ENCODE measurements around the gene ZNF44. TPM values are rescaled to one million over a fixed set of nuclear protein-coding genes. Genes with fewer than 3 reads are reported as not detected.

ZNF44 gene
- total RNA-seq, 1 experiment from 2014 or later, result 3.6 TPM

DNA sequence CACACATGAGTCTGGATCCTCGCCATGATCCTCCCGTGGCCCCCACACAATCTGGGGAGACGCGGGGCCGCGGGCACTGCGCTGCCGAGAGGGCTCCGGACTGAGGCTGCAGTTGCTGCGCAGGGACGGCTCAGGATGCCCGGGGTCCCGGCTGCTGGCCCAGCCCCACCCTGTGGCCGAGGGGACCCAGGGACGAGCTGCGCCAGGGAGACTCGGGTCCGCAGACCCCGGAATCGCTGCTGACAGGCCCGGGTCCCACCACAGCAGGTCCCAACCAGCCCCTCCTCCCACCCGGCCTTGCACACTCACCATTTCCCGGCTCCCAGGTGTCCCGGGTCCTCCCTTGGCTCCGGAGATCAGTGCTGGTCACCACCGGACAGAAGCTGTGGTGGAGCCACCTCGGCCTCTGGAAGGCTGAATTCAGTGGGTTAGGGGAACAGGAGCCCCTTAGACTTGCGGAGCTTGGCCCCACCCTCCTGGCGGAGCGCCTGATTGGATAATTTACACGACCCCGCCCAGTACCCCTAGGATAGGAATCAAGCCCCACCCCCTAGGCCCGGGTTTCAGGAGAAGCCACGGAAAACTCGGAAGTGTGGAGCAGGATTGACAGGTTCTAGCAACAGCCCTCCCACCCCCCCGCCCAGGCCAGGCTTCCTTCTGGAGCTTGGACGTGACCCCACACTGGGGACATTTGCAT lies 57.4 kb downstream of the ZNF44 start:
- no peaks in the 10 kb centered on the region for H4K20me1 ChIP-seq (ENCODE audit: insufficient read depth)
- no peak overlapping the region for H3K4me3 ChIP-seq (replicated peaks in 1 of 2; ENCODE audit: low read depth in 1 of 2, low read length in 2 of 2)
- no peaks in the 10 kb centered on the region; a peak in 1 of 4 replicates for H3K9me3 ChIP-seq (ENCODE audit: control insufficient read depth in 1 of 2, insufficient read depth in 1 of 2, low read depth in 1 of 2, low read length in 2 of 2)
- DNase-seq (ENCODE audit: low read depth, low spot score) (no peak), ATAC-seq (no peak)
- no peak for TF ChIP-seq JUND (IDR thresholded peaks at IDR 0.05)
- TF ChIP-seq POLR2AphosphoS5 (IDR thresholded peaks at IDR 0.05; ENCODE audit: low read depth, low read length), result no peak
- H3K9me2 ChIP-seq (ENCODE audit: insufficient read depth), result no peaks in the 10 kb centered on the region
- CTCF ChIA-PET, result no interaction called here
- no peaks in the 10 kb centered on the region for H3K27me3 ChIP-seq (ENCODE audit: insufficient read depth, low read length)
- no peak overlapping the region for H2AFZ ChIP-seq (ENCODE audit: low read depth, low read length, poor library complexity, severe bottlenecking)
- H3K27ac ChIP-seq (ENCODE audit: low read depth, low read length), result no peak overlapping the region
- H3K4me2 ChIP-seq (ENCODE audit: low read length), result no peak overlapping the region
- H3K4me1 ChIP-seq (ENCODE audit: control insufficient read depth in 1 of 2, insufficient read depth in 2 of 2, low read length in 2 of 2), result no peaks in the 10 kb centered on the region
- intact Hi-C loops (cut with micrococcal nuclease), result no loop called here
- POLR2A ChIA-PET, result no interaction called here
- H3K36me3 ChIP-seq (ENCODE audit: control insufficient read depth in 1 of 2, insufficient read depth in 2 of 2, low read length in 2 of 2), result no peaks in the 10 kb centered on the region
- H3K79me2 ChIP-seq (ENCODE audit: insufficient read depth, low read length), result no peaks in the 10 kb centered on the region
- RAD21 ChIA-PET (ENCODE audit: low non-redundant PET in 1 of 2, low total read pairs in 2 of 2, uncharacterized antibody in 2 of 2, unreplicated experiment in 2 of 2), result no interaction called here
- no peak overlapping the region for H3K9ac ChIP-seq (ENCODE audit: low read length)
- BruUV-seq (replicated peaks), result no TSS peak

DNA sequence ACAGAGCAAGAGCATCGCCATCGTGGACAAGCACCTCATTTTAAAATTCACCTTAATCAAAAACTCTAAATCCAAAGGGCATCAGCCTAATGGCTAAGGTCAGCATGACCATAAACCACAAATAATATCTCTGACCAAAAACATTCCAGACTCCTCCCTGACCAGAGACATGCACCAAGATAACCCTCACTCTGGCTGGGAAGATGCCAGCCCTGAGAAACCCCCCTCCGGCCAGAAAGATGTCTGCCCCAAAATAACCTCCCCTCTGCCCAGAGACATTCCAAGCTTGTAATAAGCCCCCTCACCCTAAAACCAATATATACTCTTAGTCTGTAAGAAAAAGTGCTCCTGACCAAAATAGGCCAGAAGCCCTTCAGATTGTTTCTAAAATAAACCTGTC lies 61.7 kb downstream of the ZNF44 start:
- Histone ChIP-seq H3K4me2 (ENCODE audit: low read length) (no peak overlapping the region), H3K27ac (ENCODE audit: low read depth, low read length) (no peak overlapping the region), H3K79me2 (ENCODE audit: insufficient read depth, low read length) (no peaks in the 10 kb centered on the region), H3K4me1 (ENCODE audit: control insufficient read depth in 1 of 2, insufficient read depth in 2 of 2, low read length in 2 of 2) (no peaks in the 10 kb centered on the region), H3K9me2 (ENCODE audit: insufficient read depth) (no peaks in the 10 kb centered on the region), H2AFZ (ENCODE audit: low read depth, low read length, poor library complexity, severe bottlenecking) (no peak overlapping the region), H3K27me3 (ENCODE audit: insufficient read depth, low read length) (no peaks in the 10 kb centered on the region), H3K36me3 (ENCODE audit: control insufficient read depth in 1 of 2, insufficient read depth in 2 of 2, low read length in 2 of 2) (no peaks in the 10 kb centered on the region), H4K20me1 (ENCODE audit: insufficient read depth) (no peaks in the 10 kb centered on the region), H3K9me3 (ENCODE audit: control insufficient read depth in 1 of 2, insufficient read depth in 1 of 2, low read depth in 1 of 2, low read length in 2 of 2) (peaks cover 0 to 5% of the 10 kb centered on the region in 2 experiments; a peak in 1 of 4 replicates), H3K9ac (ENCODE audit: low read length) (no peak overlapping the region), H3K4me3 (replicated peaks in 1 of 2; ENCODE audit: low read depth in 1 of 2, low read length in 2 of 2) (no peak overlapping the region)
- DNase-seq (ENCODE audit: low read depth, low spot score), result no peak
- ChIA-PET CTCF (no interaction called here), POLR2A (no interaction called here), RAD21 (ENCODE audit: low non-redundant PET in 1 of 2, low total read pairs in 2 of 2, uncharacterized antibody in 2 of 2, unreplicated experiment in 2 of 2) (no interaction called here)
- no TSS peak for BruUV-seq (replicated peaks)
- no peak for ATAC-seq
- no peak for TF ChIP-seq RAD21 (IDR thresholded peaks at IDR 0.05; ENCODE audit: low read depth)
- no peak for TF ChIP-seq CEBPB (IDR thresholded peaks at IDR 0.05; ENCODE audit: low read depth)
- TF ChIP-seq EGR1 (IDR thresholded peaks at IDR 0.05; ENCODE audit: low read depth), result no peak
- no peak for TF ChIP-seq SRF (IDR thresholded peaks at IDR 0.05; ENCODE audit: low read depth)
- TF ChIP-seq, protein P1, sequence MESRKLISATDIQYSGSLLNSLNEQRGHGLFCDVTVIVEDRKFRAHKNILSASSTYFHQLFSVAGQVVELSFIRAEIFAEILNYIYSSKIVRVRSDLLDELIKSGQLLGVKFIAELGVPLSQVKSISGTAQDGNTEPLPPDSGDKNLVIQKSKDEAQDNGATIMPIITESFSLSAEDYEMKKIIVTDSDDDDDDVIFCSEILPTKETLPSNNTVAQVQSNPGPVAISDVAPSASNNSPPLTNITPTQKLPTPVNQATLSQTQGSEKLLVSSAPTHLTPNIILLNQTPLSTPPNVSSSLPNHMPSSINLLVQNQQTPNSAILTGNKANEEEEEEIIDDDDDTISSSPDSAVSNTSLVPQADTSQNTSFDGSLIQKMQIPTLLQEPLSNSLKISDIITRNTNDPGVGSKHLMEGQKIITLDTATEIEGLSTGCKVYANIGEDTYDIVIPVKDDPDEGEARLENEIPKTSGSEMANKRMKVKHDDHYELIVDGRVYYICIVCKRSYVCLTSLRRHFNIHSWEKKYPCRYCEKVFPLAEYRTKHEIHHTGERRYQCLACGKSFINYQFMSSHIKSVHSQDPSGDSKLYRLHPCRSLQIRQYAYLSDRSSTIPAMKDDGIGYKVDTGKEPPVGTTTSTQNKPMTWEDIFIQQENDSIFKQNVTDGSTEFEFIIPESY (IDR thresholded peaks at IDR 0.05; ENCODE audit: extremely low read depth, insufficient replicate concordance, low read length), result no peak
- no peak for TF ChIP-seq ZNF274 (IDR thresholded peaks at IDR 0.05; ENCODE audit: low read depth, low read length)
- TF ChIP-seq, protein P2, sequence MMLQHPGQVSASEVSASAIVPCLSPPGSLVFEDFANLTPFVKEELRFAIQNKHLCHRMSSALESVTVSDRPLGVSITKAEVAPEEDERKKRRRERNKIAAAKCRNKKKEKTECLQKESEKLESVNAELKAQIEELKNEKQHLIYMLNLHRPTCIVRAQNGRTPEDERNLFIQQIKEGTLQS (IDR thresholded peaks at IDR 0.05), result no peak
- no peak for TF ChIP-seq JUND (IDR thresholded peaks at IDR 0.05)
- no peak for TF ChIP-seq SIN3A (IDR thresholded peaks at IDR 0.05; ENCODE audit: low read depth)
- TF ChIP-seq TCF7L2 (IDR thresholded peaks at IDR 0.05; ENCODE audit: borderline replicate concordance, extremely low read depth, insufficient read depth, insufficient read length), result no peak
- TF ChIP-seq EZH2phosphoT487 (IDR thresholded peaks at IDR 0.05; ENCODE audit: borderline replicate concordance), result no peak
- intact Hi-C loops (cut with micrococcal nuclease), result no loop called here

Measured in HCT116 (cell line).